ENCODE data around the gene CEP135. TPM values are rescaled to one million over a fixed set of nuclear protein-coding genes. Genes with fewer than 3 reads are reported as not detected.

Gene CEP135
- total RNA-seq, 4 donors from 2014 or later: 5.3 to 27.1 (median 8.4) TPM

Other genes with a start within 250 kb of the CEP135 start
- not detected for gene EXOC1L, start 129.2 kb upstream of the CEP135 start, total RNA-seq
- 10 to 100 TPM; 14.7 to 59.9 (median 33.8) TPM for gene EXOC1, start 95.3 kb upstream of the CEP135 start, total RNA-seq

Data from uterus (tissue), 4 donors.